GM18861 (cell line): ENCODE data around the gene CRACDL.

Experiments
- ATAC-seq: cut with Tn5 transposase; IDR thresholded peaks from one replicate; pipeline ENCODE4 v1.9.1; 2021; ENCODE audit not compliant: unreplicated experiment

The CRACDL gene

GRCh38 chr2:98935777-98936352, at the start of gene CRACDL:
Gene CRACDL (minus strand): TSS chr2:98936225. CDS start chr2:98846800, 89,425 bp downstream.
- no peak for ATAC-seq

GRCh38 chr2:98975611-98976010, 39.6 kb upstream of the CRACDL start:
- ATAC-seq, result no peak

GRCh38 chr2:98972582-98973167, 36.6 kb upstream of the CRACDL start:
- ATAC-seq, result no peak

- ATAC-seq, result no peak
Measured at GRCh38 chr2:98959810-98960507, 23.9 kb upstream of the CRACDL start.

GRCh38 chr2:98952966-98953365, 16.9 kb upstream of the CRACDL start:
- ATAC-seq, result no peak

- no peak for ATAC-seq
Measured at GRCh38 chr2:98948956-98949739, 13.1 kb upstream of the CRACDL start.

- ATAC-seq, result no peak
Measured at GRCh38 chr2:98947554-98947953, 11.5 kb upstream of the CRACDL start.

GRCh38 chr2:98946855-98947254, 10.8 kb upstream of the CRACDL start:
- ATAC-seq, result no peak

GRCh38 chr2:98944775-98945174, 8.8 kb upstream of the CRACDL start:
- ATAC-seq, result no peak

- ATAC-seq, result no peak
Measured at GRCh38 chr2:98940102-98940501, 4.1 kb upstream of the CRACDL start.

- ATAC-seq, result no peak
Measured at GRCh38 chr2:98937906-98938305, 1.9 kb upstream of the CRACDL start.

- no peak for ATAC-seq
Measured at GRCh38 chr2:98936353-98937351, 627 bp upstream of the CRACDL start.

- no peak for ATAC-seq
Measured at GRCh38 chr2:98935111-98935770, 784 bp downstream of the CRACDL start.

- ATAC-seq, result no peak
Measured at GRCh38 chr2:98932778-98933343, 3.2 kb downstream of the CRACDL start.

GRCh38 chr2:98932164-98932563, 3.9 kb downstream of the CRACDL start:
- ATAC-seq, result no peak

- ATAC-seq, result no peak
Measured at GRCh38 chr2:98931596-98931995, 4.4 kb downstream of the CRACDL start.

- no peak for ATAC-seq
Measured at GRCh38 chr2:98929920-98930319, 6.1 kb downstream of the CRACDL start.

- no peak for ATAC-seq
Measured at GRCh38 chr2:98928242-98928641, 7.8 kb downstream of the CRACDL start.

- ATAC-seq, result no peak
Measured at GRCh38 chr2:98927027-98927426, 9.0 kb downstream of the CRACDL start.

GRCh38 chr2:98926601-98927000, 9.4 kb downstream of the CRACDL start:
- ATAC-seq, result no peak
